Suprapubic skin (tissue), 4 donors: ENCODE results near the gene INSIG2.

Experiments used
- CTCF ChIP-seq, 2 donors: fragments of 200-600 bp in 1 of 2; fragments of 450-650 bp in 1 of 2; sonication (generic) in 1 of 2; IDR thresholded peaks; one replicate each; pipeline ENCODE4 v1.5.1; 2016 to 2019; ENCODE audit warnings: antibody characterized with exemption in 2 of 2, mild to moderate bottlenecking in 1 of 2, moderate library complexity in 1 of 2
- POLR2A ChIP-seq, 2 donors: fragments of 450-650 bp; IDR thresholded peaks; one replicate each; pipeline ENCODE4 v1.6.1; 2017; ENCODE audit warnings: antibody characterized with exemption in 2 of 2, mild to moderate bottlenecking in 2 of 2, moderate library complexity in 2 of 2
- POLR2AphosphoS5 ChIP-seq, 3 donors: sonication (generic); formaldehyde crosslinking; IDR thresholded peaks; one replicate each; pipeline ENCODE4 v1.6.1; 2017; ENCODE audit warnings: antibody characterized with exemption in 3 of 3

GRCh38 chr2:118086024-118086633 is 2.1 kb upstream of the INSIG2 start:
- TF ChIP-seq CTCF (IDR thresholded peaks at IDR 0.05) (no peak), POLR2A (IDR thresholded peaks at IDR 0.05) (no peak), POLR2AphosphoS5 (IDR thresholded peaks at IDR 0.05) (no peak)
